Measurements from ENCODE around the gene SLC7A7.
"Not testable (repeated sequence)": the region's sequence is repeated elsewhere in the genome, so short reads cannot be mapped to it uniquely, and the experiment has no call there.

- TF ChIP-seq PBX3 (IDR thresholded peaks at IDR 0.05); CTCF (IDR thresholded peaks at IDR 0.05); ELK1 (IDR thresholded peaks at IDR 0.05; ENCODE audit: low read depth, low read length); SMC3 (IDR thresholded peaks at IDR 0.05); RAD21 (conservative IDR thresholded peaks at IDR 0.05 in 1 of 2, IDR thresholded peaks at IDR 0.05 in 1 of 2); RFX5 (IDR thresholded peaks at IDR 0.05); FOXS1 (CRISPR knock-in tag; IDR thresholded peaks at IDR 0.05); E2F6 (IDR thresholded peaks at IDR 0.05; ENCODE audit: borderline replicate concordance, low read depth); CEBPB (IDR thresholded peaks at IDR 0.05); CHD2 (IDR thresholded peaks at IDR 0.05; ENCODE audit: low read length, partially characterized antibody); MAFK (IDR thresholded peaks at IDR 0.05; ENCODE audit: partially characterized antibody); SREBF2 (IDR thresholded peaks at IDR 0.05); CHD4 (IDR thresholded peaks at IDR 0.05; ENCODE audit: borderline replicate concordance); HOXA7 (CRISPR knock-in tag; IDR thresholded peaks at IDR 0.05): not testable (repeated sequence)
Observed at GRCh38 chr14:22854296-22854695, 39.1 kb upstream of the SLC7A7 start.
